HEK293T (cell line): Measurements from ENCODE around the gene TRHDE.

Source experiments
- CTCF ChIA-PET: fragments of 350-600 bp; formaldehyde crosslinking; extraction: SDS; loops from one replicate; lab custom pipeline; 2021; ENCODE audit warnings: antibody characterized with exemption, inconsistent platforms; lab: Yijun Ruan, JAX
- POLR2A ChIA-PET: fragments of 350-600 bp; formaldehyde crosslinking; extraction: SDS; loops from one replicate; lab custom pipeline; 2020; ENCODE audit warnings: antibody characterized with exemption, inconsistent platforms; lab: Yijun Ruan, JAX
- DNase-seq: peaks from one replicate; pipeline ENCODE4 v3.0.0; 2012; ENCODE audit warnings: mixed read lengths; ENCODE audit errors: extremely low spot score
- ARNT ChIP-seq: fragments of 450-650 bp; IDR thresholded peaks from 2 replicates; pipeline ENCODE4 v1.6.1; 2017; ENCODE audit warnings: mild to moderate bottlenecking
- BHLHE40 ChIP-seq: fragments of 450-650 bp; IDR thresholded peaks from 2 replicates; pipeline ENCODE4 v1.6.1; 2016; ENCODE audit warnings: mild to moderate bottlenecking, moderate library complexity, borderline replicate concordance
- CTBP1 ChIP-seq: fragments of 450-650 bp; IDR thresholded peaks from 2 replicates; pipeline ENCODE4 v1.6.1; 2016; ENCODE audit warnings: borderline replicate concordance
- ELF4 ChIP-seq: fragments of 450-650 bp; IDR thresholded peaks from 2 replicates; pipeline ENCODE4 v1.6.1; 2017; ENCODE audit warnings: antibody characterized with exemption
- FOXA1 ChIP-seq: fragments of 450-650 bp; IDR thresholded peaks from 2 replicates; pipeline ENCODE4 v1.6.1; 2016; ENCODE audit warnings: mild to moderate bottlenecking
- FOXK2 ChIP-seq: fragments of 450-650 bp; IDR thresholded peaks from 2 replicates; pipeline ENCODE4 v1.6.1; 2016; ENCODE audit warnings: mild to moderate bottlenecking
- FOXM1 ChIP-seq: fragments of 450-650 bp; IDR thresholded peaks from 2 replicates; pipeline ENCODE4 v1.6.1; 2017; ENCODE audit warnings: mild to moderate bottlenecking, borderline replicate concordance
- HDGF ChIP-seq: fragments of 450-650 bp; IDR thresholded peaks from 2 replicates; pipeline ENCODE4 v1.6.1; 2017; ENCODE audit warnings: antibody characterized with exemption, borderline replicate concordance
- L3MBTL2 ChIP-seq: fragments of 450-650 bp; conservative IDR thresholded peaks from 2 replicates; pipeline ENCODE4 v1.6.1; 2016; ENCODE audit warnings: mild to moderate bottlenecking
- LEF1 ChIP-seq: fragments of 450-650 bp; IDR thresholded peaks from 2 replicates; pipeline ENCODE4 v1.6.1; 2017; ENCODE audit warnings: mild to moderate bottlenecking, borderline replicate concordance
- NFRKB ChIP-seq: fragments of 450-650 bp; IDR thresholded peaks from 2 replicates; pipeline ENCODE4 v1.6.1; 2016; ENCODE audit warnings: mild to moderate bottlenecking, moderate library complexity
- SP1 ChIP-seq: fragments of 450-650 bp; IDR thresholded peaks from 2 replicates; pipeline ENCODE4 v1.6.1; 2017
- SUZ12 ChIP-seq: fragments of 450-650 bp; IDR thresholded peaks from 2 replicates; pipeline ENCODE4 v1.6.1; 2016; ENCODE audit warnings: mild to moderate bottlenecking
- TARDBP ChIP-seq: fragments of 450-650 bp; IDR thresholded peaks from 2 replicates; pipeline ENCODE4 v1.6.1; 2016
- ZNF384 ChIP-seq: fragments of 450-650 bp; IDR thresholded peaks from 2 replicates; pipeline ENCODE4 v1.6.1; 2016
- TF ChIP-seq, protein P1 (sequence below): fragments of 450-650 bp; IDR thresholded peaks from 2 replicates; pipeline ENCODE4 v1.6.1; 2016

TRHDE gene

DNA sequence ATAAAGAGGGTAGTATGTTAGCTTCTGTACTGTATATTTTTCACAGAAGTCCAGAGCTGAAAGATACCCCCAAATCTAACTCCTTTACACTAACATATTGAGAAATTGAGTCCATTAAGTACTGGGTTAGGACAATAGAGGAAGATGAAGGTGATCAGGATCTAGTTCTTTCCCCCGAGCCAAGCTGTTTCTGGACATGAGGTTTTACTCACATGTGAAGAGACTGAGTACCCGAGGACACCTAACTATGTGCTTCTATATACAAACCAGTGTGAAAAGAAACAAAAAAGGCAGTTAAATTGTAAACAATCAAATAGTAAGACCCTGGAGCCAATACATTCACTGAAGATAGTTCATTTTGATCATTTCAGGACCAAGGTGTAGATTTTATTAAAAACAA, 3.8 kb upstream of the TRHDE start:
- ChIA-PET POLR2A (no interaction called here), CTCF (interaction anchor here (0.7 kb wide), 1 partner anchor 251 kb away, joined by 3 read pairs; no protein-coding TSS in a partner anchor)

DNA sequence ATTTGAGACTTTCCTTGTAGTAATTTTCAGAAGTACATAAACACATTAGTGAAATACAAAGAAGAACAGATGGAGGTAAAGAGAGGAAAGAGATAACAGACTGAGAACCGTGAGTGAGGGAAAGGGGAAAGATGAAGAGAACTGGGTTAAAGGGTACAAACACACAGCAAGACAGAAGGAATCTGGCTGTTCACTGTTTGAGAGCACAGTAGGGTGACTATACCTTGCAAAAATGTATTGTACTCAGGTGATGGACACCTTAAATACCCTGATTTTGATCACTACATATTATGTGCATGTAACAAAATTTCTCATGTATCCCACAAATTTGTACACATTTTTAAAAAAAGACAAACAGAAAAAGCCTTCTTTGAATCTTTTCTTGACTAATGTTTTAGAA, 2.7 kb upstream of the TRHDE start:
- ChIA-PET POLR2A (no interaction called here), CTCF (no interaction called here)
- TF ChIP-seq BHLHE40 (no peak), NFRKB (no peak), FOXA1 (no peak), SP1 (no peak), LEF1 (no peak), HDGF (no peak), L3MBTL2 (no peak), ZNF384 (no peak), ARNT (no peak), SUZ12 (no peak), FOXM1 (no peak)
- no peak for DNase-seq

More for the DNA sequence above, 3.8 kb upstream of the TRHDE start:
- TF ChIP-seq FOXK2 (no peak), LEF1 (no peak), NFRKB (no peak), TARDBP (no peak), FOXM1 (no peak), FOXA1 (no peak), ARNT (no peak), HDGF (no peak), ZNF384 (no peak), CTBP1 (no peak), BHLHE40 (no peak)
- TF ChIP-seq, protein P1, sequence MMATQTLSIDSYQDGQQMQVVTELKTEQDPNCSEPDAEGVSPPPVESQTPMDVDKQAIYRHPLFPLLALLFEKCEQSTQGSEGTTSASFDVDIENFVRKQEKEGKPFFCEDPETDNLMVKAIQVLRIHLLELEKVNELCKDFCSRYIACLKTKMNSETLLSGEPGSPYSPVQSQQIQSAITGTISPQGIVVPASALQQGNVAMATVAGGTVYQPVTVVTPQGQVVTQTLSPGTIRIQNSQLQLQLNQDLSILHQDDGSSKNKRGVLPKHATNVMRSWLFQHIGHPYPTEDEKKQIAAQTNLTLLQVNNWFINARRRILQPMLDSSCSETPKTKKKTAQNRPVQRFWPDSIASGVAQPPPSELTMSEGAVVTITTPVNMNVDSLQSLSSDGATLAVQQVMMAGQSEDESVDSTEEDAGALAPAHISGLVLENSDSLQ = no peak
- no peak for DNase-seq

DNA sequence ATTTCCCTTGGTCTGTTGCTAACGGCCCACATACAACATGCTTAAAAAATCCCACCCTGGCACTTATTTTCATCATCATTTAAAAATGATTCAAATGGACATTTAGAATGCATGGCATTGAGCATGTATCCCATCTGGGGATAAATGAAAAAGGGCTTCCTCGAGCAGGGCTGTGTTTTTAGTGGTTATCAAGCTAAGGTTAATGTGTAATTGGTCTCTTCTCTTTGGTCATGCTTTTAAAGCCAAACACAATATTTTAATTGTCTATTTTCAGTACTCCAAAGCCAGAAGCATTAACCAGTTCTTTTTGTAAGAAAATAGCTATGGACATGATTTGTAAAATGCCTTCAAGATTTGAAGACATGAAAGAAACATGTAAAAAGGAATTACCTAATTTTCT, 1.9 kb upstream of the TRHDE start:
- no peak for TF ChIP-seq NFRKB
- TF ChIP-seq BHLHE40 = no peak
- no peak for TF ChIP-seq SUZ12
- no peak for TF ChIP-seq TARDBP
- TF ChIP-seq L3MBTL2 = no peak
- no peak for TF ChIP-seq LEF1
- no peak for TF ChIP-seq ZNF384
- TF ChIP-seq HDGF = no peak
- no peak for TF ChIP-seq ARNT
- TF ChIP-seq FOXA1 = no peak
- TF ChIP-seq, protein P1 = no peak
- no peak for TF ChIP-seq ELF4
- TF ChIP-seq CTBP1 = no peak
- TF ChIP-seq FOXK2 = no peak
- no peak for TF ChIP-seq FOXM1
- no peak for TF ChIP-seq SP1
- CTCF ChIA-PET = no interaction called here
- POLR2A ChIA-PET = interaction anchor here (2.0 kb wide), 1 partner anchor 61 kb away, joined by 6 read pairs; no protein-coding TSS in a partner anchor
- no peak for DNase-seq

DNA sequence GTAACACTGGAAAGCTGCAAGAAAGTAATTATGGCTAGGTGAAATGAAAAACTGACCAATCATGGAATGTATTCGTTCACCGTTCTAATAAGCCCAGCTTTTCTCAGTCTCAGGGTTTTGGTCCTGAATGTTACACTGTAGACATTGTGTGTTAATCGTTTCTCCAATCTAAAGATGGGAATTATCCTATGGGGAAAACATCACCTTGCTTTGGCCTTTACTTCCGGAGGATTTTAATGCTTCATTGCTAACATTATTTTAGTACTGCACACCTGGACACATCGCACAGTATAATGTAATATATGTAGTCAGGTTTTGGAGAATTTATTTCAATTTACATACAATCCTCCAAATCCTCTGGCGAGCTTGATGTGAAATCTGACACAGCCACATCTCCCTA, 1.2 kb upstream of the TRHDE start:
- no peak for TF ChIP-seq LEF1
- TF ChIP-seq L3MBTL2 = no peak
- TF ChIP-seq BHLHE40 = no peak
- TF ChIP-seq ELF4 = no peak
- no peak for TF ChIP-seq SUZ12
- TF ChIP-seq NFRKB = no peak
- no peak for TF ChIP-seq ARNT
- TF ChIP-seq ZNF384 = no peak
- no peak for TF ChIP-seq FOXK2
- no peak for TF ChIP-seq SP1
- TF ChIP-seq FOXM1 = no peak
- ChIA-PET POLR2A (interaction anchor here (1.0 to 2.0 kb wide), 4 partner anchors 13 to 254 kb away, joined by 3 to 6 read pairs (median 4); no protein-coding TSS in a partner anchor), CTCF (interaction anchor here (1.1 kb wide), 1 partner anchor 11 kb away, joined by 3 read pairs; no protein-coding TSS in a partner anchor)
- no peak for DNase-seq

DNA sequence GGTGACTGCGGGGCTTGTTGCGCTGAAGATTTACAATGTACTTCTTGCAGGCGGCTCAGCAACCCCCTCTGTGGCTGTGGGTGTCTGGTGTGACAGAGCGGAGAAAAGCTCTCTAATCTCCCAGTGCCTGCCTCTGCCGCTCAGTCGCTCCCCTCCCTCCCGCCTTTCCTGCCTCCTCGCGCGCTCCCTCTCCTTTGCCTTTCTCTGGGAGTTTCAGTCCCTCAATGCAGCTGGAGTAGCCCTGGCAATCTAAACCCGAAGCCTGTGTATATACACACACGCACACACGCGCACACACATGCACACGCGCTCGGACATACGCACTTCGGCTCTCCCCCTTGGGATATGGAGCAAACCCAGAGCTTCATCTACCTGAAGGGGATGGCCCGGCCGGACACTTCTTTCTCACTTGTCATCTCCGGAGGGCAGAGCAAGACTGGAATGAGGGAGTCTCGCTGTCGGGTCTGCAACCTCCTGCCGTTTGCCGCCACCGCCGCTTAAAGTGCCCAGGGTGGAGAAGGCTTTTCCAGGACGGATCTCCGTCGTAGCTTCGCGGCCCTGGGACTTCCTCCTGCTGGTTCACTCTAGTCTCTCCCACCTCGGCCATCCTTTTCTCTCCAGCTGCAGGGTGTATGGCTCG, 599 bp upstream of the TRHDE start:
- CTCF ChIA-PET = interaction anchor here (1.1 kb wide), 1 partner anchor 10 kb away, joined by 3 read pairs; no protein-coding TSS in a partner anchor
- POLR2A ChIA-PET = interaction anchor here (1.0 to 2.0 kb wide), 5 partner anchors 13 to 255 kb away, joined by 3 to 6 read pairs (median 4); no protein-coding TSS in a partner anchor
- peak; percentile 66 for DNase-seq
- TF ChIP-seq CTBP1 (no peak), L3MBTL2 (peak; percentile 79)

DNA sequence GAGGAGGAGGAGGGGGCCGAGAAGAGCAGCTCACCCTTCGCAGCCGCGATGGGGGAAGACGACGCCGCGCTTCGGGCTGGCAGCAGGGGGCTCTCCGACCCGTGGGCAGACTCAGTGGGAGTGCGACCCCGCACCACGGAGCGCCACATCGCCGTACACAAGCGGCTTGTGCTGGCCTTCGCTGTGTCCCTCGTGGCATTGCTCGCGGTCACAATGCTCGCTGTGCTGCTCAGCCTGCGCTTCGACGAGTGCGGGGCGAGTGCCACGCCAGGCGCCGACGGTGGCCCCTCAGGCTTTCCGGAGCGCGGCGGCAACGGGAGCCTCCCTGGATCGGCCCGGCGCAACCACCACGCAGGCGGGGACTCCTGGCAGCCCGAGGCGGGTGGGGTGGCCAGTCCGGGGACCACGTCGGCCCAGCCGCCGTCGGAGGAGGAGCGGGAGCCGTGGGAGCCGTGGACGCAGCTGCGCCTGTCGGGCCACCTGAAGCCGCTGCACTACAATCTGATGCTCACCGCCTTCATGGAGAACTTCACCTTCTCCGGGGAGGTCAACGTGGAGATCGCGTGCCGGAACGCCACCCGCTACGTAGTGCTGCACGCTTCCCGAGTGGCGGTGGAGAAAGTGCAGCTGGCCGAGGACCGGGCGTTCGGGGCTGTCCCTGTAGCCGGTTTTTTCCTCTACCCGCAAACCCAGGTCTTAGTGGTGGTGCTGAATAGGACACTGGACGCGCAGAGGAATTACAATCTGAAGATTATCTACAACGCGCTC, 745 bp downstream of the TRHDE start:
- TF ChIP-seq FOXM1 (no peak), LEF1 (no peak), ZNF384 (no peak), FOXK2 (no peak)
- POLR2A ChIA-PET = interaction anchor here (1.7 kb wide), 2 partner anchors 11 to 65 kb away, joined by 4 to 5 read pairs; no protein-coding TSS in a partner anchor
- CTCF ChIA-PET = interaction anchor here (0.6 to 1.3 kb wide), 2 partner anchors 8 to 1241 kb away, joined by 3 read pairs; no protein-coding TSS in a partner anchor
- peak; percentile 20 for DNase-seq
